H9 (cell line): ENCODE measurements around the gene CTLA4. TPM values are rescaled to one million over a fixed set of nuclear protein-coding genes. Genes with fewer than 3 reads are reported as not detected.

Experiments
- DNase-seq: peaks from one replicate; pipeline ENCODE4 v3.0.0-alpha.2; 2017
- H2AFZ ChIP-seq: one replicate; pipeline ENCODE4 v1.6.1; 2013; ENCODE audit warnings: mild to moderate bottlenecking, low read length, control low read depth, moderate library complexity
- H2AK5ac ChIP-seq: 2 replicates; pipeline ENCODE4 v1.6.1; 2013; ENCODE audit warnings: low read length, control low read depth, mixed read lengths; ENCODE audit not compliant: insufficient read length
- H2BK120ac ChIP-seq: one replicate; pipeline ENCODE4 v1.6.1; 2013; ENCODE audit warnings: low read depth, mild to moderate bottlenecking, low read length, control low read depth, inconsistent platforms; ENCODE audit not compliant: poor library complexity, severe bottlenecking
- H2BK12ac ChIP-seq: 2 replicates; pipeline ENCODE4 v1.6.1; 2013; ENCODE audit warnings: low read length, control low read depth, mixed read lengths, low read depth; ENCODE audit not compliant: insufficient read length
- H2BK15ac ChIP-seq: 2 replicates; pipeline ENCODE4 v1.6.1; 2013; ENCODE audit warnings: low read depth, low read length, control low read depth
- H2BK20ac ChIP-seq: one replicate; pipeline ENCODE4 v1.6.1; 2013; ENCODE audit warnings: low read depth, mild to moderate bottlenecking, low read length, control low read depth, inconsistent platforms; ENCODE audit not compliant: poor library complexity, severe bottlenecking
- H2BK5ac ChIP-seq: 2 replicates; pipeline ENCODE4 v1.6.1; 2013; ENCODE audit warnings: low read length, control low read depth, mixed read lengths; ENCODE audit not compliant: insufficient read length
- H3K14ac ChIP-seq: 2 replicates; pipeline ENCODE4 v1.6.1; 2013; ENCODE audit warnings: low read length, control low read depth; ENCODE audit not compliant: insufficient read depth
- H3K18ac ChIP-seq: 2 replicates; pipeline ENCODE4 v1.6.1; 2013; ENCODE audit warnings: low read depth, mild to moderate bottlenecking, mixed read lengths, low read length, control low read depth; ENCODE audit not compliant: insufficient read length
- H3K23ac ChIP-seq: 2 replicates; pipeline ENCODE4 v1.6.1; 2013; ENCODE audit warnings: low read length, control low read depth, mixed read lengths, low read depth; ENCODE audit not compliant: insufficient read length
- H3K23me2 ChIP-seq: 2 replicates; pipeline ENCODE4 v1.6.1; 2013; ENCODE audit warnings: low read depth, mild to moderate bottlenecking, mixed read lengths, low read length, control low read depth; ENCODE audit not compliant: insufficient read length, poor library complexity, severe bottlenecking
- H3K27ac ChIP-seq: 2 replicates; pipeline ENCODE4 v1.5.1; 2013; ENCODE audit warnings: low read length, control low read depth, mixed read lengths, low read depth; ENCODE audit not compliant: insufficient read length
- H3K27me3 ChIP-seq: 2 replicates; pipeline ENCODE4 v1.6.1; 2013; ENCODE audit warnings: low read length, control low read depth, inconsistent platforms; ENCODE audit not compliant: insufficient read depth
- H3K4ac ChIP-seq: 2 replicates; pipeline ENCODE4 v1.6.1; 2013; ENCODE audit warnings: low read depth, mild to moderate bottlenecking, control low read depth, inconsistent platforms, low read length, moderate library complexity
- H3K4me1 ChIP-seq: 2 replicates; pipeline ENCODE4 v1.6.1; 2013; ENCODE audit warnings: low read length, control low read depth, inconsistent platforms; ENCODE audit not compliant: insufficient read depth
- H3K4me2 ChIP-seq: 2 replicates; pipeline ENCODE4 v1.6.1; 2013; ENCODE audit warnings: low read length, control low read depth, mixed read lengths; ENCODE audit not compliant: insufficient read length, insufficient read depth
- H3K56ac ChIP-seq: 2 replicates; pipeline ENCODE4 v1.6.1; 2013; ENCODE audit warnings: low read depth, mild to moderate bottlenecking, mixed read lengths, low read length, control low read depth; ENCODE audit not compliant: insufficient read length
- H3K79me1 ChIP-seq: 2 replicates; pipeline ENCODE4 v1.6.1; 2013; ENCODE audit warnings: low read depth, mild to moderate bottlenecking, moderate library complexity, low read length, control low read depth, inconsistent platforms; ENCODE audit not compliant: insufficient read depth, poor library complexity, severe bottlenecking
- H3K79me2 ChIP-seq: 2 replicates; pipeline ENCODE4 v1.6.1; 2013; ENCODE audit warnings: low read length, control low read depth, inconsistent platforms; ENCODE audit not compliant: insufficient read depth
- H3K9ac ChIP-seq: 2 replicates; pipeline ENCODE4 v1.6.1; 2013; ENCODE audit warnings: low read length, control low read depth, mixed read lengths; ENCODE audit not compliant: insufficient read length; ENCODE audit errors: extremely low read depth
- H3K9me3 ChIP-seq: one replicate; pipeline ENCODE4 v1.6.1; 2013; ENCODE audit warnings: low read depth, low read length, inconsistent platforms; ENCODE audit not compliant: control insufficient read depth
- H3T11ph ChIP-seq: one replicate; pipeline ENCODE4 v1.6.1; 2013; ENCODE audit warnings: mild to moderate bottlenecking, low read length, control low read depth, inconsistent platforms
- H4K20me1 ChIP-seq: one replicate; pipeline ENCODE4 v1.6.1; 2013; ENCODE audit not compliant: control insufficient read depth, insufficient read length, insufficient read depth
- H4K5ac ChIP-seq: 2 replicates; pipeline ENCODE4 v1.6.1; 2013; ENCODE audit warnings: low read depth, mild to moderate bottlenecking, mixed read lengths, low read length, control low read depth; ENCODE audit not compliant: insufficient read length
- H4K8ac ChIP-seq: replicated peaks from 2 replicates; pipeline ENCODE4 v1.6.1; 2013; ENCODE audit warnings: low read length, control low read depth, mixed read lengths, low read depth; ENCODE audit not compliant: insufficient read length
- H4K91ac ChIP-seq: 2 replicates; pipeline ENCODE4 v1.6.1; 2013; ENCODE audit warnings: low read depth, mild to moderate bottlenecking, moderate library complexity, mixed read lengths, low read length, control low read depth; ENCODE audit not compliant: insufficient read length
- H3K27ac Mint-ChIP-seq, 3 experiments: 2 replicates in 2 of 3; 3 replicates in 1 of 3; pipeline ENCODE4 v1.8.0; 2020 to 2021; ENCODE audit warnings: mixed read lengths in 3 of 3, mild to moderate bottlenecking in 1 of 3, moderate library complexity in 1 of 3
- H3K27me3 Mint-ChIP-seq: 2 replicates; pipeline ENCODE4 v1.8.0; 2021; ENCODE audit warnings: low read depth, mild to moderate bottlenecking, moderate library complexity, mixed read lengths
- H3K36me3 Mint-ChIP-seq, 3 experiments: 2 replicates in 2 of 3; 3 replicates in 1 of 3; pipeline ENCODE4 v1.8.0; 2020 to 2021; ENCODE audit warnings: low read depth in 3 of 3, mixed read lengths in 3 of 3; ENCODE audit not compliant: insufficient read depth in 1 of 3
- H3K4me1 Mint-ChIP-seq, 2 experiments: 2 replicates each; pipeline ENCODE4 v1.8.0; 2020; ENCODE audit warnings: mixed read lengths in 2 of 2
- H3K4me3 Mint-ChIP-seq, 2 experiments: 2 replicates in 1 of 2; 3 replicates in 1 of 2; pipeline ENCODE4 v1.8.0; 2020 to 2021; ENCODE audit warnings: mild to moderate bottlenecking in 2 of 2, mixed read lengths in 2 of 2, moderate library complexity in 1 of 2
- H3K9me3 Mint-ChIP-seq, 2 experiments: 2 replicates in 1 of 2; 3 replicates in 1 of 2; pipeline ENCODE4 v1.8.0; 2020; ENCODE audit warnings: mild to moderate bottlenecking in 2 of 2, mixed read lengths in 2 of 2, moderate library complexity in 1 of 2
- CTCF ChIP-seq: fragments of 200-600 bp; sonication (generic); conservative IDR thresholded peaks from 3 replicates; pipeline ENCODE4 v1.8.0; 2021; ENCODE audit warnings: antibody characterized with exemption, mild to moderate bottlenecking
- WGBS: extraction: QIAGEN DNeasy Blood & Tissue Kit; methylation state at CpG from one replicate; pipeline ENCODE4 v1.1.7; 2013; ENCODE audit warnings: missing lambda C conversion rate, low lambda C conversion rate, mixed read lengths; ENCODE audit not compliant: insufficient read length; ENCODE audit errors: extremely low coverage; 5-methylcytosine and 5-hydroxymethylcytosine counted together
- total RNA-seq: library from RNA; stranded (reverse); gene quantifications from 2 replicates; pipeline ENCODE4 v1.2.1, GENCODE V29; 2021

The CTLA4 gene
- total RNA-seq, 1 experiment from 2014 or later = not detected

- H3K23ac ChIP-seq = no peak overlapping the region
- no peaks in the 10 kb centered on the region for H4K20me1 ChIP-seq
- Mint-ChIP-seq H3K9me3 (no peaks in the 10 kb centered on the region), H3K4me3 (no peak overlapping the region), H3K27me3 (no peaks in the 10 kb centered on the region; the same call in 1 of the 2 replicates), H3K36me3 (no peaks in the 10 kb centered on the region), H3K4me1 (no peaks in the 10 kb centered on the region), H3K27ac (no peak overlapping the region)
- no peaks in the 10 kb centered on the region for H3K4me1 ChIP-seq
- no peaks in the 10 kb centered on the region for H3K27me3 ChIP-seq
- H3K79me1 ChIP-seq = no peaks in the 10 kb centered on the region
- no peak overlapping the region for H4K5ac ChIP-seq
- H3K79me2 ChIP-seq = no peaks in the 10 kb centered on the region
- no peak overlapping the region for H3T11ph ChIP-seq
- no peak overlapping the region for H2AFZ ChIP-seq
- H2BK15ac ChIP-seq = no peak overlapping the region
- H3K4me2 ChIP-seq = no peak overlapping the region
- DNase-seq = no peak
- no peak overlapping the region for H3K14ac ChIP-seq
- no peak overlapping the region for H3K4ac ChIP-seq
- H3K56ac ChIP-seq = no peak overlapping the region
- H2BK12ac ChIP-seq = no peak overlapping the region
- H4K91ac ChIP-seq = no peak overlapping the region
- H2BK120ac ChIP-seq = no peak overlapping the region
- no peak overlapping the region for H3K18ac ChIP-seq
- H4K8ac ChIP-seq = no peak overlapping the region
- H2BK5ac ChIP-seq = no peak overlapping the region
- H3K23me2 ChIP-seq = no peaks in the 10 kb centered on the region
- H2BK20ac ChIP-seq = no peak overlapping the region
- H3K27ac ChIP-seq = no peak overlapping the region
- no peak overlapping the region for H3K9ac ChIP-seq
- H3K9me3 ChIP-seq = no peaks in the 10 kb centered on the region
- WGBS = no CpG with 5 or more reads among the region's 2 CpGs
- no peak overlapping the region for H2AK5ac ChIP-seq
- no peak for TF ChIP-seq CTCF
These were observed 9.9 kb upstream of the CTLA4 start for GRCh38 chr2:203857656-203858055.
